Measurements from ENCODE around the gene LEKR1. TPM values are rescaled to one million over a fixed set of nuclear protein-coding genes. Genes with fewer than 3 reads are reported as not detected.

Gene LEKR1
- total RNA-seq = 1 to 10 TPM in 5 of 9 donors, under 1 TPM in 3, not detected in 1; 0.23 to 1.8 (median 1.0) TPM
- under 1 TPM; 0.22 to 0.34 TPM for polyA plus RNA-seq
- long read RNA-seq, donor 1, partial matches to known transcripts = 0 of 1 reads
- long read RNA-seq, donor 1, other reads (novel, unspliced or antisense) = 1 of 1 reads
- long read RNA-seq, donor 2, partial matches to known transcripts = 0 of 5 reads
- long read RNA-seq, donor 2, other reads (novel, unspliced or antisense) = 2 of 5 reads
- long read RNA-seq, donor 3 = 0 reads

DNA sequence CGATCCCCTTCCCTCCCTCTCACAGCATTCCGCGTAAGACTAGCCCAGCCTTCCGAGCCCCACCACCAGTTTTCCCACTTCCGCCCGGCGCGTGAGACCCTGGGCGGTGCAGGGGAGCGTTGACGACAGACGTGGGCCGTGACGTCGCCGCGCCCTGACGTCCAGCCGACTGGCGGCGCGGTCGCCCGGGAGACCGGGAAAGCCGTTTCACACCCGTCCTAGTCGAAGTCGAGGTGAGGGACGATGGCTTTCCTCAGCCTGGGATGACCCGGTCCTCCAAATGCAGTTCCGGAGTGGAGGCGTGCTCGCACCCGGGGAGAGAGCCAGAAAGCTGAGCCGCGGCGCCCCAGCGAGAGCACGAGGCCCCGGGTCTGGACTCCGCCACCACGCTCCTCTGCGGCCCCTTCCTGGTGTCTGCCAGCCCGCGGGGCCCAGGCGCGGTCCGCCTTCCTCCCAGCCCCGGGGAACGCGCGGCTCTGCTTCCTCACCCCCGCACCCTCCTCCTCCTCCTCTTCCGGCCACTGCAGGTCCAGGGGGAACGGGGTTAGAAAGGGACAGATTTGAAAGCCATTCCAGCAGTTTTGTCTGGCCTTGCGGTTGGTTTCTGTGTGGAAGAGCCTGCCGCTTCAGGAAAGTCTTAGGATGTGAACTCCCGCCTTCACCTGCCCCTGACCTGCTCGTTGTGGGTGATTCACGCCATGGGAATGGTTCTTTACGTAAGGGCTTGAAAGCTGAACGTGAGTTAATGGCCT lies at the start of gene LEKR1:
Gene LEKR1, plus strand, starts transcription at position 210 of the 752 bp plus-strand sequence. CDS start 2,977 bp downstream, outside the sequence.
- no peaks in the 10 kb centered on the region for H3K27me3 ChIP-seq
- WGBS, 4 donors = 0% methylated on average over 34 to 63 of the region's 63 CpGs

DNA sequence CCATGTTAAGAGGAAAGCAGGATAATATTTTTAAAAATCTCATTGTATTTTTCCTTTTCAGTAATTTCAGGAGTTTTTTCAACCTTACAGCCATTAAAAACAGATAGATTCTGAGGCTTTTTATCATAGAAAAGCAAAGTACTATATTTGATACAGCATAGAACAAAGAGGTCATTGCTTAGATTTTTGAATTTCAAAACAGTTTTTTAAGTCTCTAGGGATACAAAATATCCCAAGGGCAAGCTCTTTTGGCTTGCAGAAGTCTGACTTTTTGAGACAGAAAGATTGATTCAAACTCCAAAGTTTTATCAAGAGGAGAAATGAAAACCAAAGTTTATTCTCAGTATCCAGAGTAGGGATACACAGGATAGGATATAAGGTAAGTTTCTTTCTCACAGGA lies 49.3 kb upstream of the LEKR1 start:
- no peaks in the 10 kb centered on the region for H3K9me3 ChIP-seq
- intact Hi-C loops (cut with DNase I) = no loop called here
- no peaks in the 10 kb centered on the region for H3K36me3 ChIP-seq
- no peak overlapping the region for H3K27ac ChIP-seq
- no peak for TF ChIP-seq POLR2A (IDR thresholded peaks at IDR 0.05)
- TF ChIP-seq, protein P1, sequence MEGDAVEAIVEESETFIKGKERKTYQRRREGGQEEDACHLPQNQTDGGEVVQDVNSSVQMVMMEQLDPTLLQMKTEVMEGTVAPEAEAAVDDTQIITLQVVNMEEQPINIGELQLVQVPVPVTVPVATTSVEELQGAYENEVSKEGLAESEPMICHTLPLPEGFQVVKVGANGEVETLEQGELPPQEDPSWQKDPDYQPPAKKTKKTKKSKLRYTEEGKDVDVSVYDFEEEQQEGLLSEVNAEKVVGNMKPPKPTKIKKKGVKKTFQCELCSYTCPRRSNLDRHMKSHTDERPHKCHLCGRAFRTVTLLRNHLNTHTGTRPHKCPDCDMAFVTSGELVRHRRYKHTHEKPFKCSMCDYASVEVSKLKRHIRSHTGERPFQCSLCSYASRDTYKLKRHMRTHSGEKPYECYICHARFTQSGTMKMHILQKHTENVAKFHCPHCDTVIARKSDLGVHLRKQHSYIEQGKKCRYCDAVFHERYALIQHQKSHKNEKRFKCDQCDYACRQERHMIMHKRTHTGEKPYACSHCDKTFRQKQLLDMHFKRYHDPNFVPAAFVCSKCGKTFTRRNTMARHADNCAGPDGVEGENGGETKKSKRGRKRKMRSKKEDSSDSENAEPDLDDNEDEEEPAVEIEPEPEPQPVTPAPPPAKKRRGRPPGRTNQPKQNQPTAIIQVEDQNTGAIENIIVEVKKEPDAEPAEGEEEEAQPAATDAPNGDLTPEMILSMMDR (IDR thresholded peaks at IDR 0.05) = no peak
- no peaks in the 10 kb centered on the region for H3K27me3 ChIP-seq
- ATAC-seq (no peak), DNase-seq (no peak)
- no peak overlapping the region for H3K4me3 ChIP-seq
- no peaks in the 10 kb centered on the region for H3K4me1 ChIP-seq

More for the DNA sequence above, at the start of gene LEKR1:
- peak within 1 kb of the TSS; percentile 56 to 94 (median 67) for H3K4me3 ChIP-seq
- H3K36me3 ChIP-seq = no peaks in the 10 kb centered on the region
- TF ChIP-seq, protein P1 (IDR thresholded peaks at IDR 0.05) = peak in 1 of 12 donors; percentile 4
- TF ChIP-seq POLR2A (IDR thresholded peaks at IDR 0.05) = peak; percentile 14 to 72
- intact Hi-C loops (cut with DNase I) = loop anchor here (1.0 to 10.0 kb wide), 15 partner anchors 149 to 311 kb away; partner anchors contain the start of genes TIPARP (in 4 of the 10) and SSR3 (in 3 of the 10)
- no peaks in the 10 kb centered on the region for H3K9me3 ChIP-seq
- peak; percentile 89 to 93 (median 91) for DNase-seq
- H3K4me1 ChIP-seq = peaks cover 0 to 17% (median 6%) of the 10 kb centered on the region in 12 donors
- peak within 1 kb of the TSS; percentile 83 to 96 (median 89) for H3K27ac ChIP-seq
- ATAC-seq = peak; percentile 85 to 98 (median 96)

GRCh38 chr3:156781310-156782230 lies 44.6 kb upstream of the LEKR1 start:
- Histone ChIP-seq H3K9me3 (no peaks in the 10 kb centered on the region), H3K4me3 (no peak overlapping the region), H3K36me3 (no peaks in the 10 kb centered on the region), H3K27ac (no peak overlapping the region), H3K4me1 (no peaks in the 10 kb centered on the region), H3K27me3 (no peaks in the 10 kb centered on the region)
- ATAC-seq (no peak), DNase-seq (no peak)
- WGBS, 4 donors = 82 to 89% (median 85%) methylated on average over 4 of the region's 4 CpGs
- intact Hi-C loops (cut with DNase I) = no loop called here
- TF ChIP-seq POLR2A (IDR thresholded peaks at IDR 0.05) = no peak
- TF ChIP-seq, protein P1 (IDR thresholded peaks at IDR 0.05) = no peak
